ENCODE results near the gene AMMECR1L. TPM values are rescaled to one million over a fixed set of nuclear protein-coding genes. Genes with fewer than 3 reads are reported as not detected.
"Not testable (repeated sequence)": the region's sequence is repeated elsewhere in the genome, so short reads cannot be mapped to it uniquely, and the experiment has no call there.

The AMMECR1L gene
- polyA plus RNA-seq, 4 donors: 8.2 to 14.2 (median 9.2) TPM

GRCh38 chr2:127893033-127893432, 7.3 kb upstream of the AMMECR1L start:
- Histone ChIP-seq H3K9me3 (ENCODE audit: control insufficient read depth in 2 of 2, insufficient read depth in 1 of 2, low read depth in 1 of 2, low read length in 1 of 2) (no peaks in the 10 kb centered on the region), H3K27me3 (ENCODE audit: control insufficient read depth in 3 of 3, insufficient read depth in 3 of 3, low read length in 3 of 3) (no peaks in the 10 kb centered on the region), H3K4me1 (ENCODE audit: control insufficient read depth in 3 of 3, insufficient read depth in 2 of 3, low read depth in 1 of 3, low read length in 2 of 3) (no peaks in the 10 kb centered on the region), H3K4me3 (ENCODE audit: low read depth in 1 of 3, low read length in 3 of 3) (no peak overlapping the region), H3K36me3 (ENCODE audit: control insufficient read depth in 3 of 3, insufficient read depth in 2 of 3, low read depth in 1 of 3, low read length in 3 of 3) (peaks cover 0 to 3% (median 0%) of the 10 kb centered on the region in 3 donors), H3K27ac (ENCODE audit: low read depth in 1 of 3, low read length in 2 of 3) (no peak overlapping the region)
- 87 to 92% (median 89%) methylated on average over 14 of the region's 14 CpGs for WGBS, 3 donors
- DNase-seq (no peak), FAIRE-seq (no peak)

GRCh38 chr2:127891811-127892210, 6.1 kb upstream of the AMMECR1L start:
- no peak for DNase-seq
- Histone ChIP-seq H3K4me3 (ENCODE audit: low read depth in 1 of 3, low read length in 3 of 3) (no peak overlapping the region), H3K27me3 (ENCODE audit: control insufficient read depth in 3 of 3, insufficient read depth in 3 of 3, low read length in 3 of 3) (no peaks in the 10 kb centered on the region), H3K27ac (ENCODE audit: low read depth in 1 of 3, low read length in 2 of 3) (no peak overlapping the region), H3K9me3 (ENCODE audit: control insufficient read depth in 2 of 2, insufficient read depth in 1 of 2, low read depth in 1 of 2, low read length in 1 of 2) (no peaks in the 10 kb centered on the region), H3K4me1 (ENCODE audit: control insufficient read depth in 3 of 3, insufficient read depth in 2 of 3, low read depth in 1 of 3, low read length in 2 of 3) (peaks cover 0 to 11% (median 8%) of the 10 kb centered on the region in 3 donors), H3K36me3 (ENCODE audit: control insufficient read depth in 3 of 3, insufficient read depth in 2 of 3, low read depth in 1 of 3, low read length in 3 of 3) (peaks cover 0 to 3% (median 0%) of the 10 kb centered on the region in 3 donors)
- WGBS, 3 donors: 41 to 50% (median 48%) methylated on average over 5 of the region's 5 CpGs
- no peak for FAIRE-seq

GRCh38 chr2:127890756-127891155, 5.0 kb upstream of the AMMECR1L start:
- not testable (repeated sequence) for H3K4me3 ChIP-seq (ENCODE audit: low read depth in 1 of 3, low read length in 3 of 3); H3K27ac ChIP-seq (ENCODE audit: low read depth in 1 of 3, low read length in 2 of 3); DNase-seq; H3K9me3 ChIP-seq (ENCODE audit: control insufficient read depth in 2 of 2, insufficient read depth in 1 of 2, low read depth in 1 of 2, low read length in 1 of 2); H3K27me3 ChIP-seq (ENCODE audit: control insufficient read depth in 3 of 3, insufficient read depth in 3 of 3, low read length in 3 of 3); H3K36me3 ChIP-seq (ENCODE audit: control insufficient read depth in 3 of 3, insufficient read depth in 2 of 3, low read depth in 1 of 3, low read length in 3 of 3); FAIRE-seq
- peaks cover 0 to 11% (median 8%) of the 10 kb centered on the region in 3 donors for H3K4me1 ChIP-seq (ENCODE audit: control insufficient read depth in 3 of 3, insufficient read depth in 2 of 3, low read depth in 1 of 3, low read length in 2 of 3)
- 90 to 98% (median 95%) methylated on average over 7 of the region's 7 CpGs for WGBS, 3 donors

- no peaks in the 10 kb centered on the region for H3K27me3 ChIP-seq (ENCODE audit: control insufficient read depth in 3 of 3, insufficient read depth in 3 of 3, low read length in 3 of 3)
- DNase-seq (peak in 1 of 2 donors; percentile 5), FAIRE-seq (no peak)
- H3K27ac ChIP-seq (ENCODE audit: low read depth in 1 of 3, low read length in 2 of 3): no peak overlapping the region
- no peak overlapping the region for H3K4me3 ChIP-seq (ENCODE audit: low read depth in 1 of 3, low read length in 3 of 3)
- H3K4me1 ChIP-seq (ENCODE audit: control insufficient read depth in 3 of 3, insufficient read depth in 2 of 3, low read depth in 1 of 3, low read length in 2 of 3): peaks cover 0 to 21% (median 11%) of the 10 kb centered on the region in 3 donors
- peaks cover 0 to 3% (median 0%) of the 10 kb centered on the region in 3 donors for H3K36me3 ChIP-seq (ENCODE audit: control insufficient read depth in 3 of 3, insufficient read depth in 2 of 3, low read depth in 1 of 3, low read length in 3 of 3)
- WGBS, 3 donors: 78 to 91% (median 86%) methylated on average over 1 of the region's 1 CpG
- no peaks in the 10 kb centered on the region for H3K9me3 ChIP-seq (ENCODE audit: control insufficient read depth in 2 of 2, insufficient read depth in 1 of 2, low read depth in 1 of 2, low read length in 1 of 2)
Measured at GRCh38 chr2:127888772-127889171, 3.0 kb upstream of the AMMECR1L start.

GRCh38 chr2:127887776-127888130, 2.0 kb upstream of the AMMECR1L start:
- no peaks in the 10 kb centered on the region for H3K27me3 ChIP-seq (ENCODE audit: control insufficient read depth in 3 of 3, insufficient read depth in 3 of 3, low read length in 3 of 3)
- H3K36me3 ChIP-seq (ENCODE audit: control insufficient read depth in 3 of 3, insufficient read depth in 2 of 3, low read depth in 1 of 3, low read length in 3 of 3): peaks cover 0 to 4% (median 0%) of the 10 kb centered on the region in 3 donors
- no peaks in the 10 kb centered on the region for H3K9me3 ChIP-seq (ENCODE audit: control insufficient read depth in 2 of 2, insufficient read depth in 1 of 2, low read depth in 1 of 2, low read length in 1 of 2)
- peak overlapping the region in 1 of 3 donors; percentile 58 for H3K4me3 ChIP-seq (ENCODE audit: low read depth in 1 of 3, low read length in 3 of 3)
- FAIRE-seq (no peak), DNase-seq (peak in 1 of 2 donors; percentile 5)
- H3K4me1 ChIP-seq (ENCODE audit: control insufficient read depth in 3 of 3, insufficient read depth in 2 of 3, low read depth in 1 of 3, low read length in 2 of 3): peaks cover 0 to 21% (median 12%) of the 10 kb centered on the region in 3 donors
- WGBS, 3 donors: 13 to 39% (median 31%) methylated on average over 1 of the region's 1 CpG
- peak overlapping the region in 1 of 3 donors; percentile 46 for H3K27ac ChIP-seq (ENCODE audit: low read depth in 1 of 3, low read length in 2 of 3)

- H3K27ac ChIP-seq (ENCODE audit: low read depth in 1 of 3, low read length in 2 of 3): peak overlapping the region; percentile 24 to 61 (median 46)
- WGBS, 3 donors: 25 to 38% (median 36%) methylated on average over 8 of the region's 8 CpGs
- H3K4me3 ChIP-seq (ENCODE audit: low read depth in 1 of 3, low read length in 3 of 3): peak overlapping the region in 2 of 3 donors; percentile 10 to 58
- FAIRE-seq: no peak
- peak; percentile 14 to 19 for DNase-seq
- peaks cover 0 to 9% (median 0%) of the 10 kb centered on the region in 3 donors for H3K36me3 ChIP-seq (ENCODE audit: control insufficient read depth in 3 of 3, insufficient read depth in 2 of 3, low read depth in 1 of 3, low read length in 3 of 3)
- no peaks in the 10 kb centered on the region for H3K9me3 ChIP-seq (ENCODE audit: control insufficient read depth in 2 of 2, insufficient read depth in 1 of 2, low read depth in 1 of 2, low read length in 1 of 2)
- no peaks in the 10 kb centered on the region for H3K27me3 ChIP-seq (ENCODE audit: control insufficient read depth in 3 of 3, insufficient read depth in 3 of 3, low read length in 3 of 3)
- H3K4me1 ChIP-seq (ENCODE audit: control insufficient read depth in 3 of 3, insufficient read depth in 2 of 3, low read depth in 1 of 3, low read length in 2 of 3): peaks cover 0 to 21% (median 12%) of the 10 kb centered on the region in 3 donors
Measured at GRCh38 chr2:127887082-127887775, 1.5 kb upstream of the AMMECR1L start.

GRCh38 chr2:127886593-127886935, 808 bp upstream of the AMMECR1L start:
- not testable (repeated sequence) for H3K36me3 ChIP-seq (ENCODE audit: control insufficient read depth in 3 of 3, insufficient read depth in 2 of 3, low read depth in 1 of 3, low read length in 3 of 3); H3K9me3 ChIP-seq (ENCODE audit: control insufficient read depth in 2 of 2, insufficient read depth in 1 of 2, low read depth in 1 of 2, low read length in 1 of 2); H3K27me3 ChIP-seq (ENCODE audit: control insufficient read depth in 3 of 3, insufficient read depth in 3 of 3, low read length in 3 of 3); FAIRE-seq
- DNase-seq: peak; percentile 33 to 54
- Histone ChIP-seq H3K4me3 (ENCODE audit: low read depth in 1 of 3, low read length in 3 of 3) (peak overlapping the region; percentile 41 to 62 (median 58)), H3K4me1 (ENCODE audit: control insufficient read depth in 3 of 3, insufficient read depth in 2 of 3, low read depth in 1 of 3, low read length in 2 of 3) (peaks cover 0 to 21% (median 12%) of the 10 kb centered on the region in 3 donors), H3K27ac (ENCODE audit: low read depth in 1 of 3, low read length in 2 of 3) (peak overlapping the region; percentile 73 to 92 (median 90))
- 0 to 1% (median 1%) methylated on average over 21 to 32 of the region's 32 CpGs for WGBS, 3 donors

GRCh38 chr2:127884861-127885740, 655 bp downstream of the AMMECR1L start:
- Histone ChIP-seq H3K27ac (ENCODE audit: low read depth in 1 of 3, low read length in 2 of 3) (peak overlapping the region in 2 of 3 donors; percentile 50 to 60), H3K4me1 (ENCODE audit: control insufficient read depth in 3 of 3, insufficient read depth in 2 of 3, low read depth in 1 of 3, low read length in 2 of 3) (peaks cover 0 to 21% (median 12%) of the 10 kb centered on the region in 3 donors), H3K36me3 (ENCODE audit: control insufficient read depth in 3 of 3, insufficient read depth in 2 of 3, low read depth in 1 of 3, low read length in 3 of 3) (peaks cover 0 to 16% (median 5%) of the 10 kb centered on the region in 3 donors), H3K4me3 (ENCODE audit: low read depth in 1 of 3, low read length in 3 of 3) (peak overlapping the region; percentile 23 to 62 (median 49))
- not testable (repeated sequence) for H3K27me3 ChIP-seq (ENCODE audit: control insufficient read depth in 3 of 3, insufficient read depth in 3 of 3, low read length in 3 of 3); FAIRE-seq; H3K9me3 ChIP-seq (ENCODE audit: control insufficient read depth in 2 of 2, insufficient read depth in 1 of 2, low read depth in 1 of 2, low read length in 1 of 2)
- DNase-seq: peak; percentile 49 to 51
- 0 to 1% (median 0%) methylated on average over 11 to 48 of the region's 61 CpGs for WGBS, 3 donors

Data from small intestine (tissue), 7 donors.